ENCODE data around the gene ACY1.

ACY1 gene

DNA sequence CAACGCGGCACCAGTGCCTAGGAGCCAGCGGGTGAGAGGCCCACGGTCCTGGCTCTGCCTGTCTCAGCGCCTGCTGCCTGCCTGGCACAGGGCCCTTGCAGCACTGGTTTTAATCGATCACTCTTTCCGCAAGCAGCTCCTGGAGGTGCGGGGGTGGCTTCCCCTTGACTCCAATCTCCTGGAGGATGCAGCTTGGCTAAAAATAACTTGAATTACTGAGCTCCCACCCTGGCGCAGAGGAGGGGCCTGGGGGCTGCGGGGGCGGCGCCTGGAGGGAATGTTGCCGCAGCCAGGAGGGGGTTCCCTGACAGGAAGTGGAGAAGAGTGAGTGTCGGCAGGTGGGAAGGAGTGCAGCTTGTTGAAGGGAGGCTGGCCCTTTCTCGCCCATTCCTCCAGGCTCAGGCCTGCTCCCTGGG is 22.2 kb downstream of the ACY1 start:
- DNase-seq (ENCODE audit: low spot score), result no peak

DNA sequence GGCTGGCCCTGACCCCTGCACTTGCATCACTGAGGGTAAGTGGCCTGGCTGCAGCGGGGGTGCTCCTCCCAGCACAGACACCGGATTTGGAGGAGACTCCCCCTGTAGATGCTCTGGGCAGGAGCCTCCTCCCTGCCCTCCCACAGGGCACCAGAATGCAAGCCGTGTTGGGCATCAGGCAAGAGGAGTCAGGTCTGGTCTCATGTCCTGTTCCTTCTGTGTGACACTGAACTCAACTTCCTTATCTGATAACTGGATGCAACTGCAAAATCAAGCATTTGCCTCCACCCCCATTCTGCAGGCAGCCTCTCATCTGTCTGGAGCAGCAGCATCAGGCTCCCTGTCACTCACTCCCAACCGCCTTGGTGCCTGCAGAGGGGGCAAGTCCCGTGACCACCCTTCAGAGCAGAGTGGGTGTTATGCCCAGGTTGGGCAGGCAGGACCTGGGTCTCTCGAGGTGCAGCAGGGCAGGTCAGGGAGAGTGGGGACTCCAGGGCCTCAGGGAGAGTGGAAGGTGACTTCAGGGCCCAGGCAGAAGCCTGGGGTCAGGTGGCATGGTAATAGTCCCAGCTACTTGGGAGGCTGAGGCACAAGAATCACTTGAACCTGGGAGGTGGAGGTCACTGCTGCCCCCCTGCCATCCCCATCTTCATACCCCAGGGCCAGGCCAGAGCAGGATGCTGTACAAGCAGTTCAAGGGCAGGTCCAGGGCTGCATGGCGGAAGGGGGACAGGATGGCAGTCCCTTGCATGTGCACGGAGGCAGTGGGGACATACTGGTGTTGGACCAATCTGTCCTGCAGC is 22.9 kb downstream of the ACY1 start:
- no peak for DNase-seq (ENCODE audit: low spot score)

DNA sequence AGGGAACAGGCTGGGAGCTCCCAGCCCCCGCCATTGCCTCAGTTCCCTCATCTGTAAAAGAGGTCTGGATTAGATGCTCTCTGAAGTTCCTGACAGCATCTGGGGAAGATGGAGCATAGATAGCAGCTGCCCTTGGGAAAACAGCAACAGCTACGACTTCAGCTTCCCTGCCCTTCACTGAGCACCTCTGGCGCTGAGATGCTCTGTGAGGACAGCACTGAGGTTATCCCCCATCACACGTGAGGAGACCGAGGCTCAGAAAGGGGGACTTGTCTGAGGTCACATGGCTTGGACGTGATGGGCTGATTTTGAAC is 23.4 kb downstream of the ACY1 start:
- DNase-seq (ENCODE audit: low spot score), result no peak

DNA sequence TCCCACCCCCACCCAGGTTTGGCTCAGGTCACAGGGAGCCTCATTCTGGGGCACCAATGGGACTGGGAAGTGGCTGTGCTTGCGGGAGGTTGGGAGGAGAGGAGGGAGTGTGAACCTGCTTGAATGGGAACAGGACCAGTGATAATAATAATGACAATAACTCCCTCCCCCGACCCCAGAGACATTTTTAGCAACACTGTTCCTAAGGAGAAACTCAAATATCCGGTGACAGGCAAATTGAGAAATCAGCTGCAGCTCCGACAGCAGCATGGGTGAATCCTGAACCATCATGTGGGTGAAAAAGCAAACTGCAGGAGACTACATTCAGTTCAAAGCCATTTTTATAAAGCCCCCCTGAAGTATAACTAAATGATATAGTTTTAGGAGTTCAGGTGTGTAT is 24.0 kb downstream of the ACY1 start:
- no peak for DNase-seq (ENCODE audit: low spot score)

DNA sequence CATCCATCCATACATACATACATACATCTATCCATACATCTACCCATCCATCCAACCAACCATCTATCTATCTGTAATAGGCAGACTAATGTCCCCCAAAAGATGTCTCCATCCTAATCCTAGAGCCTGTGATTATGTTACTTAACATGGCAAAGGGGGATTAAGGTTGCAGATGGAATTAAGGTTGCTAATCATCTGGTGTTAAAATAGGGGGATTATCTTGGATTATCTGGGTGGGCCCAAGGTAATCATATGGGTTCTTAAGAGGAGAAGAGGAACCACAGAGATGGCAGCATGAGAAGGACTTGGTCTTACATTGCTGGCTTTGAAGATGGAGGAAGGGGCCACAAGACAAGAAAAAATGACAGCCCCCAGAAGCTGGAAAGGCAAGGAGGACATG is 27.1 kb downstream of the ACY1 start:
- DNase-seq (ENCODE audit: low spot score), result no peak

DNA sequence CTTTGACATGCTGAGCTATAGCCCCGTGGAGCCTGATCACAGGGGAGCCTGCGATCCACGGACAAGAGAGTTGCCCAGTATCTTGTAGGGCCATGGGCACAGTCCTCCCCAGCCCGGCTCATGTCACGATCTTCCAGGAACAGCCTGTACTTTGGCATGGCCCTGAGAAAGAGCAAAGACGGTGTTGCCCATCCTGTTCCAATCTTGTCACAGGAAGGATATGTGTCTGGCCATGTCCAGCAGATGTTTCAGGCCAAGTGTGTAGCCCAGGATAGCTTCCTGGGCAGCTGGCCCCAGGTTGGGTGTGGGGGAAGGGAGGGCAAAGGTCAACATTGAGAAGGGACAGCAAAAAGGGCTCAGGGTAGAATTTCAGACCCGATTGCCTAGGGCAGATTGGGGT is 29.4 kb downstream of the ACY1 start:
- DNase-seq (ENCODE audit: low spot score), result no peak

DNA sequence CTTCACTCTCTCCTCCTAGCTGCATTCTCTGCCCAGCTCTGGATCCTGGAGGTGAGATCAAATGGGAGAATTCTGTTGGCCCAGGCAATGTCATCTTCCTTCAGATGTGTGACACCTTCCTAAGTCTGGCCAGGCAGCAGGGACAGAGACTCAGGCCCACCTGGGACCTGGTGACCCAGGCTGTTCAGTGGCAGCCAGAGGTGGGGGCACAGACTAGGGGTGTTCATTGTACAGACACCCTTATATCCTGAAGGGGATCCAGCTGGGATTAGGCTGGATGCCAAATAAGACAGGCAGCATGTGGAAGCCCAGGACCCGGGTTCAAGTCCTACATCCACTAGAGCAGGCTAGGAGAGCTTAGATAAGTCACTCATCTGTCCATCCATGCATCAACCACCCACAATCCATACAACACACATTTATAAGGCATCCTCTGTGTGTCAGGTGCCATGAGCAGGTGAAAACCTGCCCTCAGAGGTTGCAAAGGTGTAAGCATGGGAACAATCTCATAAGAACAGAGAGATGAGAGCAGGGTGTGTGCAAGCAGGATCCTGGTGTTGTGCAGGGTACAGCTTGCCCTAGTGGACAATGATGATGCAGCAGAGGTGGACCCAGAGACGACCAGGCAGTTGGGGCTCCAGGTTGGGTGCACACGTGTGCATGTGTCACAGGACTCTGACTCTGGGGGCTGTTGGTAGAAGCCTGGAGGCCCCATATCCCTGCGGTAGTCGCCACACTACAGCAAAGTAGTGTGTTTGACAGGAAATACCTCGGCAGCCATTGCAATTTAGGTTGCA is 30.7 kb downstream of the ACY1 start:
- DNase-seq (ENCODE audit: low spot score), result no peak

DNA sequence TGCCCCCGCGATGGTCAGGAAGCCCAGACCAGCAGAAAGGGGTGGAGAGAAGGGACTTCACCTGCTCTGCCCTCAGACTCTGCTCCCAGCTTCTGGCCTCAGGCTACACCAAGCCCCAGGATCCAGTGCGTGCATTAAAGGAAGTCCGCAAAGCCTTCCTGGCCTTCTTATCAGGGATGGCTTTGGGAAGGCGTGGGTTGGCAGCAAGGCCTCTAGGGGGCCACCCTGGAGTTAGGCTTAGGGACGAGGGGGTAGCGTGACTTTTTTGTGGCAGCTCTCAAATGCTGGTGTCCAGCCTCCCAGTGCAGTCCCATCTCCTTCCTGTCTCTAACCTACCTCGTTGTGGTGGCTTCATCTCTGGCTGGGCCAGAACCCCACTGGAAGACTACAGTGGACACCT is 31.3 kb downstream of the ACY1 start:
- DNase-seq (ENCODE audit: low spot score), result no peak

DNA sequence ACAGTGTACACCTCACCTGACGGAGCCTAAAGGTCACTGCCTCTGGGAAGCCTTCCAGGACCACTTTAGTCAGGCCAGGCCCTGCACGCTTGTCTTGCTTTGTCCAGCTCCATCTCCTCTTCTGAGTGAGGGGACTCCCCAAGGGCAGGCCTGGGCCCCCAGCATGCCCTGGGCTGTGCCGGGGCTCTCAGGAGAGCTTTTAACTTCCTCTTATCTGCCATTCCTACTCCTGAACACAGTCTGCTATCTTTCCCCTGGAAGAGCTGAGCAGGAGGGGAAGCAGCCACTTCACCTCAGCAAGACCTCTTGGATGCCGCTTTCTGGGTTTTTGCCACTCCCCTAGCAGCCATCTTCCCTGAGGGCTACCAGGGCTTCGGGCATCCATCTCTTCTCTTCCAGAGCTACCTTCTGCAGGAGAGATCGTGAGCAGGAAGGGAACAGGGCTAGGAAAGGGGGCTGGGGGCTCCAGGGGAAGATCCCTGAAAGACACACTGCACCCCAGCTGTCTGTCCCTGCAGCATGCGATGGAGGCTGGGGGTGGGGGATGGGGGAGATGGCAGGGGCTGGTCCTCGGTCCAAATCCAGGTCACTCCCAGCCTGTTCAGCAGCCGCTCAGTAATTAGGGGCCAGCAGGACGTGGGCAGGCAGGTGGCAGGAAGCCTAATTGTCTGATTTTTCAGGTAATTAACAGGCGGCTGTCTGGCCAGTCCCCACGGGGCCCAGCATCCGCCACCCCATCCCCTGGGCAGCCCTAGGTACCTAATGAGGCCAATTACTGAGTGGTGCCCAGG is 32.3 kb downstream of the ACY1 start:
- DNase-seq (ENCODE audit: low spot score), result no peak

DNA sequence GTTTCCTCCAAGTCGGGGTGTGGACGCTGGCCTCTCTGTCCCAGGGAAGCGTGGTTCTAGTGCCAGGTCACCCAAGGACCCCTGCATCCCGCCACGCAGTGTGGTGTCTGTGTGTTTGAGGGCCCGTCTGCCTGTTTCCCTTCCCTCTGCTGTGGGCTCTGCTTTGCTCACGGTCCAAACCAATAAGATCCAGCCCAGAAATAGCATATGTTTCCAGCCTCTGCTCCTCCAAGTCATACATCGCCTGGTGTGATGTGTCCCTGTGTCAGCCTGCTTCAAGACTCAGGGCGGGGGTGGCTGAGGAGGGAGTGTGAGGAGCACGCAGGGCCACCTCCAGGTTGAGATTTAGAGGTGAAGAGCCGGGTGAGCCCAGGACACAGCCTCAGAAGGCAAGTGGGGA is 34.3 kb downstream of the ACY1 start:
- DNase-seq (ENCODE audit: low spot score), result no peak

DNA sequence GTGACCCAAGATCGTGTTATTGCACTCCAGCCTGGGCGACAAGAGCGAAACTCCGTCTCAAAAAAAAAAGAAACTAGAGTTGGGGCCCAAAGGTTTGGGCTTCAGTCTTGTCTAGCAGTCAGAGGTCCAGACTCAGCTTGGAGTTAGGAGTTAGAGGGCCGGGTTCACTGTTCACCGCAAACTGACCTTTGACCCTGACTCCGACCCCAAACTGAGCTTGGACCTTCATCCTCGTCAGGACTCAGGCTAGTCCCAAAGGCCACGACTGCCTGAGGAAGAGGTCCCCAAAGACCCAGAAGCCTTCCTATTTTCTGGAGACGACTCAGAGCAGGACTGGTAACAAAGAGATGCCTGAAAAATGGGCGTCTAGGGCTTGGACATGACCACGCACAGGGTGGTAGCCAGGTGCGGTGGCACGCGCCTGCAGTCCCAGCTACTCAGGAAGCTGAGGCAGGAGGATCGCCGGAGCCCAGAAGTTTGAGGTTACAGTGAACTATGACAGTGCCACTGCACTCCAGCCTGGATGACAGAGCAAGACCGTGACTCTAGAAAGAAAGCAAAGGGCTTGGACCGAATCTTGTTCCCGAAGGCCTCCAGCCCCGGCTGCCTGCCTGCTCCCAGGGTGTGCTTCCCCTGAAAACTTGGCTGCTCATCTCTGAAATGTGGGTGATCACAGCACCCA is 35.1 kb downstream of the ACY1 start:
- no peak for DNase-seq (ENCODE audit: low spot score)

DNA sequence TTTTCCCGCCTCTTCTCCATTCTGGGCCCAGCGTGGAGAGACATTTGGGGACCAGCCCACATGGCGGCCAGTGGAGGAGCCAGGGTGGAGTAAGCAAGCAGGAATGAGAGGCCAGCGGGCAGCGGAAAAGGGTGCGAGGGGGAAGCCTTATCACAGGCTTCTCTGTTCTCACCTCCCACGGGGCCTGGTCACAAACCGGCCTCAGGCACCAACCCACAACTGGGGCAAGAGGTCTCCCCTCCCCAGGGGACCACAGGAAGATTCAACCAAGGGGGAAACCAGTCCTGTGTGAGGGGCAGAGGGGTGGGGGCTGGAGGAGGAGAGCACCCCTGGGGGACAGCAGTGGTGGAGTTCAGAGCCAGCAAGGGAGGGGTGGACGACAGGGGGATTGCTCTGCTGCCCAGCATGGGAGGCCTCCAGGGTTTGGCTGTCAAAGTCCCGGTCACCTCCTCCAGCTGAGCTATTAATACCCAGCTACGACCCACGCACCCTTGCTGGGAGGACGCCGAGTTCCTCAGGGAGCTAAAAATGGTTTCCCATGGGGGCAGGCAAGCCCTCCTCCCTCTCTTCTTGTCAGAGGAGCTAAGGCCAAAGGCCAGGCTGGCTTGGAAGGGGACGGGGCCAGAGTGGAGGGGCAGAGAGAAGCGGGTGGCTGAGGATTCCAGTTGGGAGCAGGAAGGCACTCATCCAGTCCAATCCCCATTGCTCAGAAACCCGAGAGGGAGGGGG is 36.2 kb downstream of the ACY1 start:
- no peak for DNase-seq (ENCODE audit: low spot score)

DNA sequence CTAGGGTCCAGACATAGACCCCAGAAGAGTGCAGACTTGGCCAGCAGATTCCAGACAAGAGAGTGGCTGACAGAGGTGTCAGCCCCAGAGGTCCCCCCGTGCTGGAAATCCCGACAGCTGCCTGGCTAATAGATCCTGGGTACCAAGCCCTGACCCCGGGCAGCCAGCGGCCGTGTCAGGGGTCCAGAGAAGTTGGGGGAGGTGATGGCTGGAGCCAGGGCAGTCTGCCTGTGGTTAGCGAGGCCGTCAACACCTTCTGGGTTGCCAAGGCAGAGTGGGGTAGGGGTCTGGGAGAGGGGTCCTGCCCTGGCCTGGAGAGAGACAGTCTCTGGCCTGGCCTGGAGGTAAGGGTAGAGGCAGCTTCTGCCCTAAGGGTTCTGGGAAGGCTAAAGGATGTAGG is 37.5 kb downstream of the ACY1 start:
- DNase-seq (ENCODE audit: low spot score), result no peak

DNA sequence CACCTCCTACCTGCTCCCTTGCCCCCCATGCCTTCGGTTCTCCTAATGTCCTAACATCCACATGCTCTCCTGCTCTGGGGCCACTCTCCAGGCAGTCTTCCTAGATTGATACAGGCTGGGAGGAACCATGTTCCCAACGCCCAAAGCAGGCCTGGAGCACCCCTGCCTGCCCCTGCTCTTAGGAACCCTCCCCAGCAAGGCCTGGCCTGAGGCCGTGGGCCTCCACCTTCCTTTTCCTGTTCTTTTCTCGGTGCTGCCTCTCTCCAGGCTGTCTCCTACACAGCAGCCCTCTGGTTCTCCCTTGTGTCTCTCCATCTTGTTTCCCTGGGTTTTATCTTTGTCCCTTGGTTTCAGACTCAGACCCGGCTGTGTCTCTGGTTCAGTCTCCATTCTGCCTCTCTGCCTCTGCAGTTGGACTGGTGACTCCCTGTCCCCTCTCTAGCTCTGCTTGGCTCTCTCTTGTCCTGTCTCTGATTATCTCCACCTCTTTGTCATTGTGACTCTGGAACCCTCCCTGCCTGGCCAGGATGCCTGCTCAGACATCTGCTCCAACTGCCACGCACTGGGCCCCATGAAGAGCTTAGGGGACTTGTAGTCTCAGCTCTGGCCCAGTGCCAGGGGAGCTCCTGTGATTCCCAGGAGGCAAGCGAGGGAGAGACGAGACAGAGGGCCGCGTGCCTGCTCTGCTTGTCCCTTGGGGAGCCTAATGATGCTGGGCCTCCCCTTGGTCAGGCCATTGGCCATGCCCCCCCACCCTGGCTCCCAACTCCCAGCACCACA is 38.3 kb downstream of the ACY1 start:
- no peak for DNase-seq (ENCODE audit: low spot score)

DNA sequence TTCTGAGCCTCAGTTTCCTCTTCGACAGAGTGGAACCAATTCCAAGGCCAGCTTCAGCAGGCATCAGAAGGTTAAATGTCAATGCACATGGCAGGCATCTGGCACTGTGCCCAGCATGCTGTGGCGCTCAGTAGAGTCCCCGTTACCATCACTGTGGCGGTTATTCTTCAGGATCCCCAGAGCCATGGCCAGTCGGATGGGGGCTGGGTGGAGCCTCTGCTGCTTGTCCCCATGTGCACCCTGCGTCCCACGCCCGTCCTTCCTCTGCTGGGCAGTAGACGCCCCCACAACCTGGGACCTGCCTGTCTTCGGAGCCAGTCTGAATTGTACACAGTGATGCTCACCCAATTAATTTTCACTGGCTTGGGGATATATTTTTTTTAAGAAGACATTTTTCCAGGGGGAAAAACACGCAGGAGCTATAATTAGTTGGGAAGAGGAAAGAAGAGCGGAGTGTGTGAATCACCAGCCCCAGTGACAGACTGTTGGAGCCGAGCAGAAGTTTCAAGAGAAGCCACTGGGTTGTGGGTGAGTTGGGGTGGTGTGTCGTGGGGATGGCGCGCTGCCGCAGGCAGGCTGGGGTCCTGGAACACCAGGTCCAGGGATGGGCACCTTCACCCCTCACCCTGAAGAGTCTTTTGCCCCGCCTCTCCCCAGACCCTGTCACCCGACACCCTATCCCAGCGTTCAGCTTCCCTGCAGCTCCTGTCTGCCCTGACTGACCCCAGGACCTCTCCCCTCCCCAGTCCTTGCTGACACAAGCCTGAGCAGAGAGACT is 39.2 kb downstream of the ACY1 start:
- DNase-seq (ENCODE audit: low spot score), result no peak

DNA sequence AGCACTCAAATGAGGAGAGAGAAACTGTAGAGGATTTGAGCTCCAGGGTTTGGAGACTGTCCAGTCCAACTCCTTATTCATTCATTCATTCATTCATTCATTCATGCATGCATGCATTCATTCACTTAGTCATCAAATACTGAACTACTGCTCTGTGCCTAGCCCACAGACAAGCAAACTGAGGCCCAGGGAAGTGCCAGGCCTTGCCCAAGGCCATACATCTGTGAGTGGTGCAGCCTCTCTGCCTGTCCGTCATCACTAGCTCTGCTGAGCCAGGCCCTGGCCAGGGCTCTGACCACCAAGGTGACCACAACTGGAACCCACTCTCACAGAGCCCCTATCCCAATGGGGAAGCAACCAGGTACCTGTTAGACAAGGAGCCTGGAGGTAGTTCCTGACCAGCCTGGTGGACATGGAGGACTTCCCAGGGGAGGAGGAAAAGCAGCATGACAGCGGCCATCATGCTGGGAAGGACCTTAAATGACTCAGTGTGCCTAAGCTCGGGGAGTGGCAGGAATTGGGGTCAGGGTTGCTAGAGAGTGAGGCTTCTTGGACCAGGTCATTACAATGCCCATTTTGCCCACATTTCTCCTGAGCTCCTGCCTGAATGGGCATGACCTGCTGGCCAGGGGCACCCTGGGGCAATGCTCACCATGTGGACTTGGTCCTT is 39.9 kb downstream of the ACY1 start:
- no peak for DNase-seq (ENCODE audit: low spot score)

DNA sequence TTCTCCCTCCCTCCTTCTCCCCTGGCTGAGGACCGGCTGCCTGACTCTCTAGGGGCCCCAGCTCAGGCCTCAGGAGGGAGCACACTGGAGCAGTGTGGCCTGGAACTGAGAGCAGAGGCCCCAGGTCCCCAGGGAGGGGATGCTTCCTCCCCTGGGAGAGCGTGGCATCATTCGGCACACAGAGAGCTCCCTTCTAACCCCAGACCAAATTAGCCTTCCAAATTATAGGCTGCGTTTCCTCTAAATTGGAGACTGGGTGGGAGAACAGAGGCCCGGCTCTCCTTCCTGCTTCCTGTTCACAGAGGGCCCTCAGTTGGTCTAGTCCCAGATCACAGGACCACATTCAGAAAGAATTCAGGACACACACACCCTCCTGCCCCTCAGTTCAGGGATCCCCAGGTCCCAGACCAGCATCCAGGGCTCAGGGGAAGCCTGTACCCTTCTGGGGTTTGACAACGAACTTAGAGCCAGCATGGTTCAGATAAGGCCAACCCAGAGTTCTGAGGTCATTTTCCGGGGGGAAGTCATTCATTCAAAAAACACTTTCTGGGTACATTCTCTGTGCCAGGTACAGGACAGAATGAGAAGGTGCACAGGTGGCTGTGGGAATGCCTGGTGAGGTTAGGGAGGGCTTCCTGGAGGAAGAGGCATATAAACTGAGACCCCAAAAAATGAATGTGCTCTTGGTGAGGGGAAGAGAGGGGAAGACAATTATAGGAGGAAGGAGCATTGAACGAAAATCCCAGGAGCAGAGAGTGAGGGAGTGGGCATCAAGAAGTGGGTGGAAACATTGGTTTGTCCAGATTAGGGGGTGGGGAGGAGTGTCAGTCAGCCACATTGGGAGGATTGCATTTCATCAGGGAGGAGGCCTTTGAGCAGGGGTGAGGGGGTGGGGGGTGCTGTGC is 40.8 kb downstream of the ACY1 start:
- no peak for DNase-seq (ENCODE audit: low spot score)

DNA sequence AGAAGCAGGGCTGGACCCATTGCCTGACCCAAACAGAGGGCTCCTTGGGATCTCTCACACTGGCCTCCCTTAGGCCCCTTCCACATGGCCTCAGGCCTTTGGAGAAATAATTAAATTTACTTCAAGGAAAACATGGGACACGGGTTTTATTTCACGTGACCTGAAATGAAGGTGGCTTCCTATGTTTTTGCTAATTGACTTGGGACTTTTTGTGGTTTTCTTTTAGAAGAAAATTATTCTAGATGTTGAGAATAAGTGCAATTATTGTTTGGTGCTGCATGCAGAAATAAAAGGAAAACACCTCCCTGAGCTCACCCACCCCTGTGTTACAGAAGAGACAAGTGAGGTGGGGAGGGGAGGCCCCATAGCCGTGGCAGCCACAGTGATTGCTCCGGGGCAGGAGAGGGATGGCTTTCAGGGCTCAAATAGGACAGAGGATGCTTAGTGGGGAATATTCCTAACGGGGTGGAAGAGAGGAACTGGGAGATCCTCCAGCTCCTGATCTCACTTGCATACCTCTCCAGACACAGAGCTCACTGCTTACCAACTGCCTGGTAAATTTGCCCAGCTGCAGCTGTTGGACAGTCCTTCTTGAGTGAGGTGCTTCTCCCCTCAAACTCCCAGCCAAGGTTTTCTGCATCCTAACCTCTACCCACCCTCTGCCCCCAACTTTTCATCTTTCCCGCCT is 41.6 kb downstream of the ACY1 start:
- DNase-seq (ENCODE audit: low spot score), result no peak

All from CD4-positive, alpha-beta T cell treated with Interleukin-15 for 4 hours (primary cell).